H9 (cell line): Measurements from ENCODE around the gene RAB26. TPM values are rescaled to one million over a fixed set of nuclear protein-coding genes. Genes with fewer than 3 reads are reported as not detected.

Experiments
- DNase-seq: peaks from one replicate; pipeline ENCODE4 v3.0.0-alpha.2; 2017
- H2AFZ ChIP-seq: one replicate; pipeline ENCODE4 v1.6.1; 2013; ENCODE audit warnings: mild to moderate bottlenecking, low read length, control low read depth, moderate library complexity
- H2AK5ac ChIP-seq: 2 replicates; pipeline ENCODE4 v1.6.1; 2013; ENCODE audit warnings: low read length, control low read depth, mixed read lengths; ENCODE audit not compliant: insufficient read length
- H2BK120ac ChIP-seq: one replicate; pipeline ENCODE4 v1.6.1; 2013; ENCODE audit warnings: low read depth, mild to moderate bottlenecking, low read length, control low read depth, inconsistent platforms; ENCODE audit not compliant: poor library complexity, severe bottlenecking
- H2BK12ac ChIP-seq: 2 replicates; pipeline ENCODE4 v1.6.1; 2013; ENCODE audit warnings: low read length, control low read depth, mixed read lengths, low read depth; ENCODE audit not compliant: insufficient read length
- H2BK15ac ChIP-seq: 2 replicates; pipeline ENCODE4 v1.6.1; 2013; ENCODE audit warnings: low read depth, low read length, control low read depth
- H2BK20ac ChIP-seq: one replicate; pipeline ENCODE4 v1.6.1; 2013; ENCODE audit warnings: low read depth, mild to moderate bottlenecking, low read length, control low read depth, inconsistent platforms; ENCODE audit not compliant: poor library complexity, severe bottlenecking
- H2BK5ac ChIP-seq: 2 replicates; pipeline ENCODE4 v1.6.1; 2013; ENCODE audit warnings: low read length, control low read depth, mixed read lengths; ENCODE audit not compliant: insufficient read length
- H3K14ac ChIP-seq: 2 replicates; pipeline ENCODE4 v1.6.1; 2013; ENCODE audit warnings: low read length, control low read depth; ENCODE audit not compliant: insufficient read depth
- H3K18ac ChIP-seq: 2 replicates; pipeline ENCODE4 v1.6.1; 2013; ENCODE audit warnings: low read depth, mild to moderate bottlenecking, mixed read lengths, low read length, control low read depth; ENCODE audit not compliant: insufficient read length
- H3K23ac ChIP-seq: 2 replicates; pipeline ENCODE4 v1.6.1; 2013; ENCODE audit warnings: low read length, control low read depth, mixed read lengths, low read depth; ENCODE audit not compliant: insufficient read length
- H3K23me2 ChIP-seq: 2 replicates; pipeline ENCODE4 v1.6.1; 2013; ENCODE audit warnings: low read depth, mild to moderate bottlenecking, mixed read lengths, low read length, control low read depth; ENCODE audit not compliant: insufficient read length, poor library complexity, severe bottlenecking
- H3K27ac ChIP-seq: 2 replicates; pipeline ENCODE4 v1.5.1; 2013; ENCODE audit warnings: low read length, control low read depth, mixed read lengths, low read depth; ENCODE audit not compliant: insufficient read length
- H3K27me3 ChIP-seq: 2 replicates; pipeline ENCODE4 v1.6.1; 2013; ENCODE audit warnings: low read length, control low read depth, inconsistent platforms; ENCODE audit not compliant: insufficient read depth
- H3K4ac ChIP-seq: 2 replicates; pipeline ENCODE4 v1.6.1; 2013; ENCODE audit warnings: low read depth, mild to moderate bottlenecking, control low read depth, inconsistent platforms, low read length, moderate library complexity
- H3K4me1 ChIP-seq: 2 replicates; pipeline ENCODE4 v1.6.1; 2013; ENCODE audit warnings: low read length, control low read depth, inconsistent platforms; ENCODE audit not compliant: insufficient read depth
- H3K4me2 ChIP-seq: 2 replicates; pipeline ENCODE4 v1.6.1; 2013; ENCODE audit warnings: low read length, control low read depth, mixed read lengths; ENCODE audit not compliant: insufficient read length, insufficient read depth
- H3K56ac ChIP-seq: 2 replicates; pipeline ENCODE4 v1.6.1; 2013; ENCODE audit warnings: low read depth, mild to moderate bottlenecking, mixed read lengths, low read length, control low read depth; ENCODE audit not compliant: insufficient read length
- H3K79me1 ChIP-seq: 2 replicates; pipeline ENCODE4 v1.6.1; 2013; ENCODE audit warnings: low read depth, mild to moderate bottlenecking, moderate library complexity, low read length, control low read depth, inconsistent platforms; ENCODE audit not compliant: insufficient read depth, poor library complexity, severe bottlenecking
- H3K79me2 ChIP-seq: 2 replicates; pipeline ENCODE4 v1.6.1; 2013; ENCODE audit warnings: low read length, control low read depth, inconsistent platforms; ENCODE audit not compliant: insufficient read depth
- H3K9ac ChIP-seq: 2 replicates; pipeline ENCODE4 v1.6.1; 2013; ENCODE audit warnings: low read length, control low read depth, mixed read lengths; ENCODE audit not compliant: insufficient read length; ENCODE audit errors: extremely low read depth
- H3K9me3 ChIP-seq: one replicate; pipeline ENCODE4 v1.6.1; 2013; ENCODE audit warnings: low read depth, low read length, inconsistent platforms; ENCODE audit not compliant: control insufficient read depth
- H3T11ph ChIP-seq: one replicate; pipeline ENCODE4 v1.6.1; 2013; ENCODE audit warnings: mild to moderate bottlenecking, low read length, control low read depth, inconsistent platforms
- H4K20me1 ChIP-seq: one replicate; pipeline ENCODE4 v1.6.1; 2013; ENCODE audit not compliant: control insufficient read depth, insufficient read length, insufficient read depth
- H4K5ac ChIP-seq: 2 replicates; pipeline ENCODE4 v1.6.1; 2013; ENCODE audit warnings: low read depth, mild to moderate bottlenecking, mixed read lengths, low read length, control low read depth; ENCODE audit not compliant: insufficient read length
- H4K8ac ChIP-seq: replicated peaks from 2 replicates; pipeline ENCODE4 v1.6.1; 2013; ENCODE audit warnings: low read length, control low read depth, mixed read lengths, low read depth; ENCODE audit not compliant: insufficient read length
- H4K91ac ChIP-seq: 2 replicates; pipeline ENCODE4 v1.6.1; 2013; ENCODE audit warnings: low read depth, mild to moderate bottlenecking, moderate library complexity, mixed read lengths, low read length, control low read depth; ENCODE audit not compliant: insufficient read length
- H3K27ac Mint-ChIP-seq, 3 experiments: 2 replicates in 2 of 3; 3 replicates in 1 of 3; pipeline ENCODE4 v1.8.0; 2020 to 2021; ENCODE audit warnings: mixed read lengths in 3 of 3, mild to moderate bottlenecking in 1 of 3, moderate library complexity in 1 of 3
- H3K27me3 Mint-ChIP-seq: 2 replicates; pipeline ENCODE4 v1.8.0; 2021; ENCODE audit warnings: low read depth, mild to moderate bottlenecking, moderate library complexity, mixed read lengths
- H3K36me3 Mint-ChIP-seq, 3 experiments: 2 replicates in 2 of 3; 3 replicates in 1 of 3; pipeline ENCODE4 v1.8.0; 2020 to 2021; ENCODE audit warnings: low read depth in 3 of 3, mixed read lengths in 3 of 3; ENCODE audit not compliant: insufficient read depth in 1 of 3
- H3K4me1 Mint-ChIP-seq, 2 experiments: 2 replicates each; pipeline ENCODE4 v1.8.0; 2020; ENCODE audit warnings: mixed read lengths in 2 of 2
- H3K4me3 Mint-ChIP-seq, 2 experiments: 2 replicates in 1 of 2; 3 replicates in 1 of 2; pipeline ENCODE4 v1.8.0; 2020 to 2021; ENCODE audit warnings: mild to moderate bottlenecking in 2 of 2, mixed read lengths in 2 of 2, moderate library complexity in 1 of 2
- H3K9me3 Mint-ChIP-seq, 2 experiments: 2 replicates in 1 of 2; 3 replicates in 1 of 2; pipeline ENCODE4 v1.8.0; 2020; ENCODE audit warnings: mild to moderate bottlenecking in 2 of 2, mixed read lengths in 2 of 2, moderate library complexity in 1 of 2
- CTCF ChIP-seq: fragments of 200-600 bp; sonication (generic); conservative IDR thresholded peaks from 3 replicates; pipeline ENCODE4 v1.8.0; 2021; ENCODE audit warnings: antibody characterized with exemption, mild to moderate bottlenecking
- WGBS: extraction: QIAGEN DNeasy Blood & Tissue Kit; methylation state at CpG from one replicate; pipeline ENCODE4 v1.1.7; 2013; ENCODE audit warnings: missing lambda C conversion rate, low lambda C conversion rate, mixed read lengths; ENCODE audit not compliant: insufficient read length; ENCODE audit errors: extremely low coverage; 5-methylcytosine and 5-hydroxymethylcytosine counted together
- total RNA-seq: library from RNA; stranded (reverse); gene quantifications from 2 replicates; pipeline ENCODE4 v1.2.1, GENCODE V29; 2021

Gene RAB26
- total RNA-seq, 1 experiment from 2014 or later = 2.4 TPM

GRCh38 chr16:2161911-2162310, 13.5 kb downstream of the RAB26 start:
- H3K36me3 Mint-ChIP-seq = peaks cover 10 to 33% (median 22%) of the 10 kb centered on the region in 3 experiments
- Histone ChIP-seq H2BK12ac (no peak overlapping the region), H3K27ac (no peak overlapping the region), H3K9ac (no peak overlapping the region), H4K5ac (no peak overlapping the region), H2BK120ac (no peak overlapping the region), H3K27me3 (no peaks in the 10 kb centered on the region), H3K56ac (no peak overlapping the region), H3K23ac (no peak overlapping the region), H3K79me1 (peaks cover 16% of the 10 kb centered on the region), H3K79me2 (peaks cover 38% of the 10 kb centered on the region; the same call in 1 of the 2 replicates), H4K20me1 (peaks cover 2% of the 10 kb centered on the region), H3K23me2 (peaks cover under 1% of the 10 kb centered on the region), H2AFZ (no peak overlapping the region), H3K4ac (no peak overlapping the region), H3K4me1 (no peaks in the 10 kb centered on the region; the same call in 1 of the 2 replicates), H4K91ac (no peak overlapping the region), H2BK20ac (no peak overlapping the region), H3K18ac (no peak overlapping the region), H3K14ac (no peak overlapping the region), H3T11ph (no peak overlapping the region), H3K4me2 (no peak overlapping the region), H4K8ac (no peak overlapping the region), H3K9me3 (no peaks in the 10 kb centered on the region), H2BK15ac (no peak overlapping the region), H2BK5ac (no peak overlapping the region), H2AK5ac (no peak overlapping the region)
- peak overlapping the region in 2 of 3 experiments; percentile 55 to 62; a peak in 3 of 7 replicates for H3K27ac Mint-ChIP-seq
- no peak overlapping the region for H3K4me3 Mint-ChIP-seq
- H3K27me3 Mint-ChIP-seq = no peaks in the 10 kb centered on the region
- H3K4me1 Mint-ChIP-seq = peaks cover 9 to 22% of the 10 kb centered on the region in 2 experiments
- no peak for DNase-seq
- H3K9me3 Mint-ChIP-seq = no peaks in the 10 kb centered on the region
- TF ChIP-seq CTCF = no peak
- no CpG with 5 or more reads among the region's 10 CpGs for WGBS
